ENCODE results near the gene CABP4.
A peak's percentile ranks its signal among the peaks of the same experiment; 100 is the strongest.
"Not testable (repeated sequence)": the region's sequence is repeated elsewhere in the genome, so short reads cannot be mapped to it uniquely, and the experiment has no call there.

Gene CABP4

GRCh38 chr11:67453816-67454732, 1.1 kb upstream of the CABP4 start:
- no peak for DNase-seq (ENCODE audit: low read depth)

- DNase-seq (ENCODE audit: low read depth), result no peak
Measured at GRCh38 chr11:67456068-67456705, 1.0 kb downstream of the CABP4 start.

- no peak for DNase-seq (ENCODE audit: low read depth)
Measured at GRCh38 chr11:67457453-67457852, 2.3 kb downstream of the CABP4 start.

- DNase-seq (ENCODE audit: low read depth), result no peak
Measured at GRCh38 chr11:67458266-67458665, 3.1 kb downstream of the CABP4 start.

GRCh38 chr11:67463186-67463585, 8.0 kb downstream of the CABP4 start:
- no peak for DNase-seq (ENCODE audit: low read depth)

GRCh38 chr11:67463680-67464410, 8.7 kb downstream of the CABP4 start:
- DNase-seq (ENCODE audit: low read depth), result no peak

- DNase-seq (ENCODE audit: low read depth), result no peak
Measured at GRCh38 chr11:67464411-67465188, 9.4 kb downstream of the CABP4 start.

- no peak for DNase-seq (ENCODE audit: low read depth)
Measured at GRCh38 chr11:67465189-67465510, 10.0 kb downstream of the CABP4 start.

GRCh38 chr11:67465530-67465929, 10.4 kb downstream of the CABP4 start:
- not testable (repeated sequence) for DNase-seq (ENCODE audit: low read depth)

- no peak for DNase-seq (ENCODE audit: low read depth)
Measured at GRCh38 chr11:67466367-67466766, 11.2 kb downstream of the CABP4 start.

- DNase-seq (ENCODE audit: low read depth), result no peak
Measured at GRCh38 chr11:67466962-67467771, 12.0 kb downstream of the CABP4 start.

- DNase-seq (ENCODE audit: low read depth), result no peak
Measured at GRCh38 chr11:67468056-67468455, 12.9 kb downstream of the CABP4 start.

GRCh38 chr11:67468456-67468758, 13.3 kb downstream of the CABP4 start:
- DNase-seq (ENCODE audit: low read depth), result no peak

GRCh38 chr11:67468759-67469507, 13.8 kb downstream of the CABP4 start, which contains the start of gene TMEM134:
Gene TMEM134 (minus strand): TSS chr11:67469251. CDS start chr11:67469192, 59 bp downstream.
- DNase-seq (ENCODE audit: low read depth), result peak; percentile 47

GRCh38 chr11:67469508-67469811, 14.3 kb downstream of the CABP4 start:
- DNase-seq (ENCODE audit: low read depth), result no peak

- DNase-seq (ENCODE audit: low read depth), result no peak
Measured at GRCh38 chr11:67470337-67471002, 15.3 kb downstream of the CABP4 start.

GRCh38 chr11:67472882-67473281, 17.7 kb downstream of the CABP4 start:
- no peak for DNase-seq (ENCODE audit: low read depth)

- not testable (repeated sequence) for DNase-seq (ENCODE audit: low read depth)
Measured at GRCh38 chr11:67476692-67477091, 21.5 kb downstream of the CABP4 start.

GRCh38 chr11:67477344-67478050, 22.3 kb downstream of the CABP4 start:
- not testable (repeated sequence) for DNase-seq (ENCODE audit: low read depth)
